Adrenal gland (tissue), 5 donors: ENCODE results near the gene PSMC3.

ENCODE experiments used
- POLR2A ChIP-seq, 2 donors: fragments of 450-650 bp; IDR thresholded peaks; one replicate each; pipeline ENCODE4 v1.6.1; 2017; ENCODE audit warnings: antibody characterized with exemption in 2 of 2, mild to moderate bottlenecking in 2 of 2, moderate library complexity in 1 of 2
- TF ChIP-seq, protein P1 (sequence below), 6 experiments: fragments of 450-650 bp in 4 of 6; fragments of 200-600 bp in 2 of 6; sonication (generic) in 1 of 6; IDR thresholded peaks; 1 replicate in 5 of 6; 2 replicates in 1 of 6; pipeline versions ENCODE4 v1.5.1 to v1.8.0; 2016 to 2021; ENCODE audit warnings: antibody characterized with exemption in 6 of 6, mild to moderate bottlenecking in 2 of 6, moderate library complexity in 1 of 6
- donor health status: DM: no; HTN: no; CAD: no.

DNA sequence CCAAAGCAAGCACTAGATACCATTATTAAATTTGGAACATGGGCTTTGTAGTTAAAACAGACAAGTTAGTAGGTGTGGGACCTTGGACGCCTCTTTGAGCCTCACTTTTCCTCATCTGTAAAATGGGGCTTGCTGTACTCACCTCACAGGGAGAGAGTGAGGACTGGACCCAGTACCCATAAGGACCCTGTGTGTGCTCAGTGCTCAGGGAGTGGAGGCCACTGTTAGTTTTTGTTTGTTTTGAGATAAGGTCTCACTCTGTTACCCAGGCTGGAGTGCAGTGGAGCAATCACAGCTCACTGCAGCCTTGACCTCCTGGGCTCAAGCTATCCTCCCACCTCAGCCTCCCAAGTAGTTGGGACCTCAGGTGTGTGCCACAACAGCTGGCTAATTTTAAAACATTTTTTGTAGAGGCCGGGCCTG is 13.8 kb upstream of the PSMC3 start:
- no peak for TF ChIP-seq POLR2A (IDR thresholded peaks at IDR 0.05)
- TF ChIP-seq, protein P1, sequence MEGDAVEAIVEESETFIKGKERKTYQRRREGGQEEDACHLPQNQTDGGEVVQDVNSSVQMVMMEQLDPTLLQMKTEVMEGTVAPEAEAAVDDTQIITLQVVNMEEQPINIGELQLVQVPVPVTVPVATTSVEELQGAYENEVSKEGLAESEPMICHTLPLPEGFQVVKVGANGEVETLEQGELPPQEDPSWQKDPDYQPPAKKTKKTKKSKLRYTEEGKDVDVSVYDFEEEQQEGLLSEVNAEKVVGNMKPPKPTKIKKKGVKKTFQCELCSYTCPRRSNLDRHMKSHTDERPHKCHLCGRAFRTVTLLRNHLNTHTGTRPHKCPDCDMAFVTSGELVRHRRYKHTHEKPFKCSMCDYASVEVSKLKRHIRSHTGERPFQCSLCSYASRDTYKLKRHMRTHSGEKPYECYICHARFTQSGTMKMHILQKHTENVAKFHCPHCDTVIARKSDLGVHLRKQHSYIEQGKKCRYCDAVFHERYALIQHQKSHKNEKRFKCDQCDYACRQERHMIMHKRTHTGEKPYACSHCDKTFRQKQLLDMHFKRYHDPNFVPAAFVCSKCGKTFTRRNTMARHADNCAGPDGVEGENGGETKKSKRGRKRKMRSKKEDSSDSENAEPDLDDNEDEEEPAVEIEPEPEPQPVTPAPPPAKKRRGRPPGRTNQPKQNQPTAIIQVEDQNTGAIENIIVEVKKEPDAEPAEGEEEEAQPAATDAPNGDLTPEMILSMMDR (IDR thresholded peaks at IDR 0.05), result no peak
